A549 (cell line): ENCODE results near the gene CEACAM1.

Experiments used
- CBX8 ChIP-seq: fragments of 200-600 bp; sonication (generic); IDR thresholded peaks from 2 replicates; pipeline ENCODE4 v1.6.1; 2016
- CEBPB ChIP-seq, 2 experiments: fragments of >200 bp in 1 of 2; sonication (Bioruptor Twin) in 1 of 2; formaldehyde crosslinking in 1 of 2; IDR thresholded peaks; 2 replicates each; pipeline ENCODE4 v1.6.1; 2012 to 2016
- CTCF ChIP-seq: fragments of >200 bp; sonication (Bioruptor Twin); formaldehyde crosslinking; IDR thresholded peaks from 3 replicates; pipeline ENCODE4 v1.5.1; 2016
- EP300 ChIP-seq, 2 experiments: fragments of >200 bp; sonication (Bioruptor Twin); formaldehyde crosslinking; IDR thresholded peaks; 2 replicates in 1 of 2; 3 replicates in 1 of 2; pipeline ENCODE4 v1.6.1; 2016 to 2017
- KDM1A ChIP-seq: fragments of 200-600 bp; sonication (generic); IDR thresholded peaks from 2 replicates; pipeline ENCODE4 v1.6.1; 2016; ENCODE audit warnings: low read depth, mild to moderate bottlenecking
- MAX ChIP-seq: IDR thresholded peaks from 2 replicates; pipeline ENCODE4 v1.6.1; 2012
- MAZ ChIP-seq: fragments of 150-350 bp; IDR thresholded peaks from 2 replicates; pipeline ENCODE4 v1.6.1; 2014; ENCODE audit warnings: antibody characterized with exemption, low read depth, low read length, borderline replicate concordance
- POLR2A ChIP-seq: IDR thresholded peaks from 2 replicates; pipeline ENCODE4 v1.6.1; 2012; ENCODE audit warnings: mild to moderate bottlenecking, low read length
- RFX5 ChIP-seq: fragments of 450-650 bp; IDR thresholded peaks from 2 replicates; pipeline ENCODE4 v1.7.1; 2014; ENCODE audit warnings: antibody characterized with exemption, mild to moderate bottlenecking, moderate library complexity

GRCh38 chr19:42480335-42481095 lies 47.8 kb downstream of the CEACAM1 start:
- TF ChIP-seq CEBPB (IDR thresholded peaks at IDR 0.05): no peak
- TF ChIP-seq MAZ: no peak
- no peak for TF ChIP-seq EP300 (IDR thresholded peaks at IDR 0.05)
- no peak for TF ChIP-seq MAX
- no peak for TF ChIP-seq KDM1A
- TF ChIP-seq POLR2A: no peak
- no peak for TF ChIP-seq CTCF
- no peak for TF ChIP-seq CBX8
- no peak for TF ChIP-seq RFX5
